Endothelial cell of umbilical vein (primary cell): ENCODE data around the gene CACNB3. TPM values are rescaled to one million over a fixed set of nuclear protein-coding genes. Genes with fewer than 3 reads are reported as not detected.

Experiments used
- BruUV-seq: library from RNA; stranded (reverse); fragments of 400-500 nt; replicated peaks from 2 replicates; lab custom pipeline; 2021; lab: Mats Ljungman, UMichigan
- CTCF ChIA-PET: fragments of 300-600, 350-600 bp; sonication (Branson Sonifier 250); formaldehyde crosslinking; loops from one replicate; lab custom pipeline; 2021; ENCODE audit warnings: antibody characterized with exemption, inconsistent platforms; lab: Charles Lee
- POLR2A ChIA-PET: fragments of 300-600, 350-600 bp; sonication (Branson Sonifier 250); formaldehyde crosslinking; loops from one replicate; lab custom pipeline; 2021; ENCODE audit warnings: antibody characterized with exemption, inconsistent platforms; lab: Charles Lee
- DNase-seq: peaks from one replicate; pipeline ENCODE4 v3.0.0-alpha.2; 2011; ENCODE audit warnings: low read depth, low spot score
- FAIRE-seq: peaks from 2 replicates; lab custom pipeline; 2011; peaks lifted over from hg19 to GRCh38; lab: Jason Lieb, UNC
- H2AFZ ChIP-seq: 2 replicates; pipeline ENCODE4 v1.6.0; 2012; ENCODE audit warnings: low read depth, low read length, control low read depth, inconsistent platforms
- H3K27ac ChIP-seq: 2 replicates; pipeline ENCODE4 v1.5.1; 2011; ENCODE audit warnings: low read depth, mild to moderate bottlenecking, control low read depth, low read length, moderate library complexity; ENCODE audit not compliant: insufficient read depth
- H3K27me3 ChIP-seq, 2 experiments: 2 replicates each; pipeline versions ENCODE4 v1.6.0 to v1.6.1; 2011; ENCODE audit warnings: low read length in 2 of 2, mixed read lengths in 1 of 2; ENCODE audit not compliant: control insufficient read depth in 2 of 2, insufficient read depth in 2 of 2
- H3K36me3 ChIP-seq, 2 experiments: 2 replicates in 1 of 2; 3 replicates in 1 of 2; pipeline ENCODE4 v1.5.1; 2011; ENCODE audit warnings: low read length in 2 of 2, mild to moderate bottlenecking in 1 of 2, moderate library complexity in 1 of 2; ENCODE audit not compliant: control insufficient read depth in 2 of 2, insufficient read depth in 2 of 2; ENCODE audit errors: extremely low read depth in 1 of 2
- H3K4me1 ChIP-seq: 3 replicates; pipeline ENCODE4 v1.5.1; 2011; ENCODE audit warnings: mild to moderate bottlenecking, low read length; ENCODE audit not compliant: control insufficient read depth, insufficient read depth; ENCODE audit errors: extremely low read depth
- H3K4me2 ChIP-seq: 2 replicates; pipeline ENCODE4 v1.6.1; 2011; ENCODE audit warnings: low read length, control low read depth, mixed read lengths; ENCODE audit not compliant: insufficient read depth
- H3K4me3 ChIP-seq, 3 experiments: fragments of 200-600 bp in 1 of 3; sonication (generic), shearing (Covaris generic) in 1 of 3; replicated peaks in 1 of 3; 2 replicates each; pipeline ENCODE4 v1.5.1; 2011 to 2016; ENCODE audit warnings: control low read depth in 3 of 3, low read length in 3 of 3, mild to moderate bottlenecking in 2 of 3, inconsistent platforms in 1 of 3, low read depth in 1 of 3, moderate library complexity in 1 of 3; ENCODE audit not compliant: insufficient read depth in 1 of 3
- H3K79me2 ChIP-seq: 2 replicates; pipeline ENCODE4 v1.6.0; 2012; ENCODE audit warnings: low read length, inconsistent platforms; ENCODE audit not compliant: control insufficient read depth, insufficient read depth
- H3K9ac ChIP-seq: replicated peaks from 2 replicates; pipeline ENCODE3; 2011; ENCODE audit warnings: low read length, control low read depth; ENCODE audit not compliant: insufficient read depth; ENCODE audit errors: extremely low read depth
- H3K9me1 ChIP-seq: replicated peaks from 3 replicates; pipeline ENCODE4 v1.6.0; 2011; ENCODE audit warnings: mild to moderate bottlenecking, low read length; ENCODE audit not compliant: control insufficient read depth, insufficient read depth; ENCODE audit errors: extremely low read depth
- H3K9me3 ChIP-seq: replicated peaks from 2 replicates; pipeline ENCODE4 v1.5.1; 2012; ENCODE audit warnings: low read length, inconsistent platforms; ENCODE audit not compliant: control insufficient read depth, insufficient read depth
- H4K20me1 ChIP-seq: replicated peaks from 2 replicates; pipeline ENCODE3; 2011; ENCODE audit warnings: mild to moderate bottlenecking, low read length; ENCODE audit not compliant: control insufficient read depth, insufficient read depth; ENCODE audit errors: extremely low read depth
- CTCF ChIP-seq, 2 donors: IDR thresholded peaks; 1 replicate in 1 of 2; 2 replicates in 1 of 2; pipeline ENCODE4 v1.5.1; 2011; ENCODE audit warnings: low read length in 2 of 2, mild to moderate bottlenecking in 2 of 2, moderate library complexity in 2 of 2, control low read depth in 1 of 2, inconsistent platforms in 1 of 2, low read depth in 1 of 2; ENCODE audit not compliant: insufficient read depth in 1 of 2; ENCODE audit errors: extremely low read depth in 1 of 2
- EZH2 ChIP-seq: IDR thresholded peaks from 2 replicates; pipeline ENCODE4 v1.6.1; 2012; ENCODE audit warnings: borderline replicate concordance, low read depth, mild to moderate bottlenecking, moderate library complexity, low read length, inconsistent platforms; ENCODE audit not compliant: severe bottlenecking
- FOS ChIP-seq: IDR thresholded peaks from 2 replicates; pipeline ENCODE4 v1.6.1; 2011; ENCODE audit warnings: mild to moderate bottlenecking, low read length, moderate library complexity, borderline replicate concordance; ENCODE audit not compliant: insufficient read depth
- GATA2 ChIP-seq: IDR thresholded peaks from 2 replicates; pipeline ENCODE4 v1.7.0; 2011; ENCODE audit warnings: low read depth, mild to moderate bottlenecking, moderate library complexity, mixed read lengths, low read length; ENCODE audit not compliant: insufficient read length, insufficient read depth
- JUN ChIP-seq: IDR thresholded peaks from 2 replicates; pipeline ENCODE4 v1.6.1; 2011; ENCODE audit warnings: borderline replicate concordance, low read depth; ENCODE audit not compliant: insufficient read length, insufficient read depth
- MAX ChIP-seq: IDR thresholded peaks from 2 replicates; pipeline ENCODE4 v1.6.1; 2011; ENCODE audit not compliant: insufficient read depth, insufficient read length
- MYC ChIP-seq: IDR thresholded peaks from one replicate; pipeline ENCODE4 v1.6.1; 2011; ENCODE audit warnings: mild to moderate bottlenecking, low read depth, low read length
- POLR2A ChIP-seq: IDR thresholded peaks from 2 replicates; pipeline ENCODE4 v1.6.1; 2012; ENCODE audit warnings: low read depth, mild to moderate bottlenecking, control low read depth, low read length
- POLR2AphosphoS5 ChIP-seq: IDR thresholded peaks from 2 replicates; pipeline ENCODE4 v1.6.1; 2012; ENCODE audit warnings: low read depth, mild to moderate bottlenecking, control low read depth, low read length, moderate library complexity; ENCODE audit not compliant: insufficient read depth
- dilution Hi-C: fragments of 300-500 bp; cut with MboI; formaldehyde crosslinking; loops from one replicate; pipeline ENCODE4 v1.15.0; 2019; ENCODE audit warnings: low sequenced_read_pairs; ENCODE audit not compliant: extremely low pct_ligation_motif_present
- intact Hi-C: fragments of 100-400 bp; cut with micrococcal nuclease; formaldehyde crosslinking; loops from one replicate; pipeline ENCODE4 v1.10.0; 2022
- polyA plus RNA-seq, 4 experiments: library from polyadenylated mRNA; depleted of rRNA in 3 of 4; stranded (reverse) in 3 of 4; unstranded in 1 of 4; fragments of >200 nt; gene quantifications; 2 replicates each; pipeline versions ENCODE4 v1.2.1 to v1.2.3, GENCODE V29; 2011 to 2012; ENCODE audit warnings: missing spikeins in 1 of 4
- total RNA-seq: library from RNA; stranded (reverse); gene quantifications from 2 replicates; pipeline ENCODE4 v1.2.3, GENCODE V29; 2021

The CACNB3 gene
- total and polyA plus RNA-seq, 2 donors (not counting 3 experiments of a cell fraction or from before 2014, with no cell fraction given): 37.4 to 61.8 TPM

- Histone ChIP-seq H3K4me1 (no peaks in the 10 kb centered on the region), H3K9ac (no peak overlapping the region), H3K9me3 (no peaks in the 10 kb centered on the region), H3K79me2 (no peaks in the 10 kb centered on the region), H2AFZ (no peak overlapping the region), H3K4me2 (no peak overlapping the region), H3K36me3 (peaks cover 18 to 81% of the 10 kb centered on the region in 2 experiments), H4K20me1 (no peaks in the 10 kb centered on the region), H3K9me1 (no peaks in the 10 kb centered on the region), H3K4me3 (no peak overlapping the region), H3K27ac (no peak overlapping the region), H3K27me3 (no peaks in the 10 kb centered on the region)
- no peak for FAIRE-seq
- ChIA-PET CTCF (interaction anchor here (0.9 to 1.6 kb wide), 4 partner anchors 13 to 75 kb away, joined by 3 to 5 read pairs (median 4); a partner anchor contains a TSS), POLR2A (no interaction called here)
- no peak for DNase-seq
- dilution Hi-C loops (no loop called here), intact Hi-C loops (no loop called here)
- BruUV-seq: no TSS peak
- no peak for TF ChIP-seq CTCF (IDR thresholded peaks at IDR 0.05; ENCODE audit: extremely low read depth in 1 of 2, insufficient read depth in 1 of 2, low read depth in 1 of 2, low read length in 2 of 2)
- TF ChIP-seq FOS: no peak
Measured at GRCh38 chr12:48828841-48829575, 10.7 kb downstream of the CACNB3 start.

GRCh38 chr12:48831257-48831656 is 13.0 kb downstream of the CACNB3 start:
- Histone ChIP-seq H3K27ac (no peak overlapping the region), H3K4me1 (no peaks in the 10 kb centered on the region), H3K27me3 (no peaks in the 10 kb centered on the region), H4K20me1 (no peaks in the 10 kb centered on the region), H3K36me3 (peaks cover 25 to 76% of the 10 kb centered on the region in 2 experiments), H3K79me2 (no peaks in the 10 kb centered on the region), H2AFZ (no peak overlapping the region), H3K4me3 (no peak overlapping the region), H3K9me3 (no peaks in the 10 kb centered on the region), H3K4me2 (no peak overlapping the region), H3K9me1 (no peaks in the 10 kb centered on the region), H3K9ac (no peak overlapping the region)
- no TSS peak for BruUV-seq
- DNase-seq: no peak
- no peak for FAIRE-seq
- CTCF ChIA-PET: interaction anchor here (1.2 kb wide), 1 partner anchor 22 kb away, joined by 3 read pairs; no protein-coding TSS in a partner anchor
- POLR2A ChIA-PET: no interaction called here
- intact Hi-C loops: no loop called here
- TF ChIP-seq JUN (no peak), FOS (no peak), POLR2A (no peak), CTCF (IDR thresholded peaks at IDR 0.05; ENCODE audit: extremely low read depth in 1 of 2, insufficient read depth in 1 of 2, low read depth in 1 of 2, low read length in 2 of 2) (no peak), EZH2 (no peak), MAX (no peak), POLR2AphosphoS5 (no peak), GATA2 (no peak), MYC (no peak)
- dilution Hi-C loops: no loop called here
